SK-MEL-5 (cell line): ENCODE results near the gene PTPRZ1. TPM values are rescaled to one million over a fixed set of nuclear protein-coding genes. Genes with fewer than 3 reads are reported as not detected.

Experiments used
- DNase-seq: peaks from one replicate; pipeline ENCODE4 v3.0.0-alpha.2; 2016; ENCODE audit warnings: low read depth, low spot score
- in situ Hi-C: cut with HindIII; loops from 2 replicates; pipeline ENCODE4 v1.10.0; 2016; ENCODE audit warnings: low sequenced_read_pairs, high pct_unique_total_duplicates, low pct_unique_long_range_greater_than_20kb
- total RNA-seq: library from RNA; depleted of rRNA; stranded (reverse); fragments of >200 nt; shearing (Covaris generic); gene quantifications from 2 replicates; pipeline ENCODE4 v1.2.3, GENCODE V29; 2014

The PTPRZ1 gene
- total RNA-seq, 1 experiment from 2014 or later = 39.0 TPM

DNA sequence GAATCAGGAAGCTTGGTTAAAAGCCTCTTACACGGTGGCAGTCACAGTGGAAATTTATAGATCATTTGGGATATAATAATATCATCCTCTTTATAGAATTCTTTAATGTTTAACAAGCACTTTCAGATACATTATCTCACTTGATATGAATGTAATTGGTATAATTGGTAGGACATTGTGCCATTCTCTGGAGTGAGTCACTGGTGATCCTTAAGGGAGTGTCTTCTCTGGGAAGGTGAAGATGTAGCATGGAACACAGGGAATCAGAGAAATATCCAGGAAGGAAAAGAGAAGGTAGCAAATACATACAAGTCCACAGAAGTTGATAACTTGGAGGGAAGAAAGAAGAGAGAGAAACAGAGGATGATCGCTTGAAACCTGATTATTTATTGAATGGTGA is 9.8 kb downstream of the PTPRZ1 start:
- in situ Hi-C loops = no loop called here

DNA sequence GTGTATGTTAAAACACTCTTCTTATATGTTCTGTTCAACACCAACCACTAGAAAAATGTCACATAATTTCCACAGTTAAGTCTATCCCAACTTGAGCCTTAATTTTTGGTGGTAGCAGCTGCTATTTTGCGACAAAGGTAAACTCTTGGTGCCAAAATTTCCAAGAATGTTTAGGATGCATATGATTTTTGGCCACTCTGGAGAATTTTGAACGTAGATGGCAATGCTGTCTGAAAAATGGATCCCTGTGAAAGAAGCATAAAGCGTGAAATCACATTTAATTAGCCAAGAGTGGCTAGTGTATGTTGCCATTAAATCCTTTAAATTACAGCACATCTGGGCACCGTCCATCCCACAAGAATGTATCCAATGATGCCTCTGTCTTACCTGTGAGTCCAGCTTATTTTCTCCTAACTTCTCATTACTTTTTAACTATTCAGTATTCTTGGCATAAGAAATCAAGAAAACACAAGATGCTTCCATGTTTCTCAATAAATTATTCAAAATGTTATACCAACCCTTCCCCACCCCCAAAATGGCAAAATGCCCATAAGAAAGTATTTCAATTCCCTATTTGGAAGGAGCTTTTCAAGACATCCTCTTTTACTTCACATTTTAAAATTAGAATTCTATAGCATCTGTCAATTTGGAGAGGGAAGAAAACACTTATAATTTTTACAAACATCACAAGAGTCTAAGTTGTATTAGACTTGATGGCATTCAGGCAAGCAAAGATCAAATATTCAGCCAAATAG is 12.4 kb downstream of the PTPRZ1 start:
- in situ Hi-C loops = no loop called here
- no peak for DNase-seq

More for the DNA sequence above, 9.8 kb downstream of the PTPRZ1 start:
- no peak for DNase-seq

DNA sequence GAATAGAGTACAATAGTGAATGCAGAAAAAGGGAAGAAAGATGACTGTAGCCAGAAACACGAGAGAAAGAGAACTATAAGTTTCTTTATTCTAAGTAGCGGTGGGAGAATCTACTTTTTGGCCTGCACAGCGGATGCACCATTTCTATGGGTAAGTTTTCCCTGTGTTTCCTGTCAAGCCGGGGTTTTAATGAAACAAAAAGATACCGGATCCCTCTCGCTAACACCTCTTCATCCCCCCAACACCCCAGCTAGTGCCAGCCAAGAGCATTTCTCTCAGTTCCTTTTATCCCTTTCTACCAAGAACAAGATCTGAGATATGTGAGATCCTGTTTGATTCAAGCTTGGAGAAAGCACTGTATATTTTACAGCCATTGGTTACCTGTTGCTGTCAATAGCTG is 14.7 kb downstream of the PTPRZ1 start:
- DNase-seq = no peak
- in situ Hi-C loops = no loop called here

DNA sequence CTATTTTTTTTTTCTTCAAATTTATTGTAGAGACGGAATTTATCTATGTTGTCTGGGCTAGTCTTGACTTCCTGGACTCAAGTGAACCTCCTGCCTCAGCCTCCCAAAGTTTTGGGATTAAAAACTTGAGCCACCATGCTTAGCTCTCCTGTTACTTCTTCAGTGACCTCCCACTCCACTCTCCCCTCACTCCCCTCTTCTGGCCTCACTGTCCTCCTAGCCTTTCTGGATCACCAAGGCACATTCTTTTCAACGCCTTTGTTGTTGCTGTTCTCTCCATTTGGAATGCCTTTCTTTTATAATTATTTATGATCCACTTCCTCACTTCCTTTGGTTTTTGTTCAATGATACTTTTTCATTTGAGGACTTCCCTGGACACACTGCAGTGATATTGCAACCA is 17.9 kb downstream of the PTPRZ1 start:
- in situ Hi-C loops = no loop called here
- DNase-seq = no peak

DNA sequence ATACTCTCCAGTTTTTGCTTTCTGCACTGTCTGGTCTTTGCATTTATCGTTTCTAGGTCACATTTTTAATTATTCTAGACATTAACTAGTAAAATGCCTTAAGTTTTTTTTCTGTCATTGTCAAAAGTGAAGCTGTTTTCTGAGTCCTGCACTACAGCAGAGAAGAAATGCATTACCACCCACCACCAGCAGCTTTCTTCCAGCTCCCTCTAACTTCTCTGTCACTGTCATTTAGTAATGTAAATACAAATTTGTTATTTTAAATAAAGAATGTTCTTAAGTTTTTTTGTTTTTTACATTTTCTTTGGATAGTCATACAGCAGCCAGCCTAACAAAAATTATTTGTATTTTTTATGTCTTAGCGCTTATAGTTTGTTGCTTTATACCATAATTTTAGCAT is 18.8 kb downstream of the PTPRZ1 start:
- DNase-seq = peak; percentile 15

DNA sequence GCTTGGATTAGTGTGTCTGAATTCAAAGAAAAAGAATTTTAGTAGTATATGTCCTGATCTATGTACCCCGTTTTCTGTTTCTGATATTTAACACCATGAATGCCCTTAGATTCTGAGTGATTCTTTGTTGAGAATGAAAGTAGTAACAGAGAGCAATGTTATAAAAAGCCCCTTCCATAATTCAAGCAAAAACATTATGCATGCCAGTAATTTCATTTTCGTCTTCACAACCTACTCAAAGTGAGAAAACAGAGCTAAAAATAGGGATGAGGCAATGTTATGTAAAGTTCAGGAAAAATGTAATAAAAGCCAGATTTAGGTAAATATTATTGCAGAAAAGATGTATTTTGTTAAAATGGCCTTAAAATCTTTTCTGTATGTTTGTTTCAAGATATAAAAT is 28.1 kb downstream of the PTPRZ1 start:
- in situ Hi-C loops = no loop called here
- no peak for DNase-seq

More for the DNA sequence above, 18.8 kb downstream of the PTPRZ1 start:
- in situ Hi-C loops = no loop called here

DNA sequence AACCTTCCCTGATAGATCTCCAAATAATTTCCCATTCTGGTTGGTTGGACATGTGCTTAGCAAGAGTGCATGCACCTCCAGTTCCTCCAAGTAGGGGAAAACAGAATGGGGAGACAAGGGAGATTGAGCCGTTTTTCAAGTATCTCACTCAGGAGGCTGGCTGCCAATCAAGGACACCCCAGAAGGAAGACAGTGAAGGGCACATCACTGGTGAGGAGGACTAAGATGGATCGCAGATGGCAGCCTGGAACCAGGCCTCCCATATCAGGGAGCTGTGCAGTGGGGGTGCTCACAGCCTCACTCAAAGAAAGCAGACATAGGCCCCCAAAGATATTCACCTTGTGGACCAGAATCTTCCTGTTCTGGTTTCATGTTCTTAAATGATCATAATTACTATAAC is 31.2 kb downstream of the PTPRZ1 start:
- no peak for DNase-seq
- in situ Hi-C loops = no loop called here

DNA sequence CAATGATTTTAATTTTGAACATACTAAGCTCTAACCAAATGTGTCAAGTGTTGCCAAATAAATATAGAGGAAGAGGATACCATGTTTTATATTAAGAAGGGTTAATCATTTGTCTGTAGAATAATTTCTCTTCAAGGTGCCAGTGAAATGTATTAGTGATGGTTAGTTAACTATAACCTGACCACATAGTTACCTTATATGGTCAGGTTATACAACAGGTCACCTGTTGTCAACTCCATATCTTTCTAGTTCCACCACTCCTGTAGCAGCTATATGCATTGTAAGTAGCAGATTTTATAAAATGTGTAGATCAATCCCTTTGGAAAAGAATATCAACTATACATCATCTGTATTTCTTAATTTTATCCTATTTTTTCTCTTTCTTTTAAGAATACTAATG is 35.1 kb downstream of the PTPRZ1 start:
- DNase-seq = no peak
- in situ Hi-C loops = no loop called here

DNA sequence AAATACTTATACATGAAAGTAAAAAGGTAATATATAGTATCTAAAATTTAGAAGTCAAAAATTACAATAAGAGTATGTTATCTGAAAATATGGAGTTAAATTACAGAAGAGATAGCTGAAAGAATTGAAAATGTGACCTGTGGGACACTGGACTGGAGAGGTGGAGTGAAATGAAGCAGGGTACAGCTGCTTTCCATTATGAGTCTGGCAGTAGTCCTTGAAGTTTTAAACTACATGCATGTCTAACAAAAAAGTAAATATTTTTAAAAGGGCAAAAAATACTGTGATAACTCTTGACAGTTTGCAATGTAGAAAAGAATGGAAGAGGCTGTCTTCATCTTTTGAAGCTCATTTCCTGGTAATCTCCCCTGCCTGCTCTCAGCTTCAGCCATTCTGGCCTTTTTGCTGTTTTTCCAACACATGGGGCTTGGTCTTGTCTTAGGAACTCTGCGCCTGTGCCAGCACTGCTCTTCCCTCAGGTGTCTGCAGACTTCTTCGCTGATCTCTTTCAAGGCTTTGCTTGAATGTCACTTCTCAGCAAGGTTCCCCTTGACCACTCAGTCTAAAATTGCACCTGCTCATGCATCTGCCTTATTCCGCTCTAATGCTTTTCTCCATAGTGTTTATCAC is 36.9 kb downstream of the PTPRZ1 start:
- no peak for DNase-seq
- in situ Hi-C loops = no loop called here

DNA sequence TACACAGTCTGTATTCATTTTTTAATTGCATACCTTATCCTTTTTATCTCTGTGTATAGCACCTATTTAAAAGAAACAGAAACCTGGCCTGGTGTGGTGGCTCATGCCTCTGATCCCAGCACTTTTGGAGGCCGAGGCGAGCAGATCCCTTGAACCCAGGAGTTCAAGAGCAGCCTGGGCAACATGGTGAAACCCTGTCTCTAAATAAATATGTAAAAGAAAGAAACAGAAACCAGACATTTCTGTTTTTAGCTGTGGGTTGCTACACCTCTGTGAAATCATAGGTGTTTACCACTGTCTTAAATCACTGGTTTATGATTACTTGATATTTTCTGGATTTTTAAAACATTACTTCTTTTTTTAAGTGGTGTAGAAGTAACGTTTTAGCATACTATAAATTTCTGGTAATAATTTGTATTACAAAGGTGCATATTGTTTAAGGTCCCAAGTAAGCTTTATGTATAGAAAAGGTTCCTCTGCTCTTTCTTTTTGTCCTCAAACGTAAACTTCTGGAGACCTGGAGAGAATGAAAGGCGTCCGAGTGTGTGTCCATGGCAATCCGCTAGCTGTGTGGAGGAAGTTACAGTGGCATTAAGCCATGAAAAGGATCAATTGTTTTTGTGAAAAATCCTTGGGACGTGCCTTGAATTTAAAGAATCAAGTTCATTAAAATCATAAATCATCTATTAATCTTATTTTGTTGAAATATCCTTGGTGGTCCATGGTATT is 41.1 kb downstream of the PTPRZ1 start:
- in situ Hi-C loops = no loop called here
- DNase-seq = no peak

DNA sequence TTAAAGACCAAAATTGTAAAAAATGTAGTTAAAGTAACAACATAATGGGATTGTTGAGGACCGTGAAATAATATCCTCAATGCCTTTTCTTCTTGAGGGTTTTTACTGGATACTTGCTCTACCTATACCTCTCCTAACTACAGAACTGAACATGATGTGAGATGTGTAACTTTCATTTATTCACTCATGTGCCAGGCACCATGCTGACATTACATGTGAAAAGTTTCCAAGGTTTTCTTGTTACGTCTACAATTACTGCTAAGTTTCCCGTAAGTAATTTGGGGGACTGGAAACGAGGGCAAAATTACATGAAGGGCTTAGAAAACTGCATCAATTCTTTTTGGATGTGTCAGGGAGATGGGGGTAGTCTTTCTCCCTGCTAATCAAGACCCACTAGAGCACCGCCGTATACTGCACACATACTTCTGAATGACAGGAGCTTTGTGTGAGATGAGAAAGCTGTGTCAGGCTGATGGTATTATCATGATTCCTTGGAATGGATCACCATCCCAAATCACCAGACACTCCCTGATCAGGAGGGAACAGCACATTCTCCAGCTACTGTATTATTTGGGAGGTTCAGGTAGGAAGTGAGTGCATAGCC is 41.8 kb downstream of the PTPRZ1 start:
- in situ Hi-C loops = no loop called here

DNA sequence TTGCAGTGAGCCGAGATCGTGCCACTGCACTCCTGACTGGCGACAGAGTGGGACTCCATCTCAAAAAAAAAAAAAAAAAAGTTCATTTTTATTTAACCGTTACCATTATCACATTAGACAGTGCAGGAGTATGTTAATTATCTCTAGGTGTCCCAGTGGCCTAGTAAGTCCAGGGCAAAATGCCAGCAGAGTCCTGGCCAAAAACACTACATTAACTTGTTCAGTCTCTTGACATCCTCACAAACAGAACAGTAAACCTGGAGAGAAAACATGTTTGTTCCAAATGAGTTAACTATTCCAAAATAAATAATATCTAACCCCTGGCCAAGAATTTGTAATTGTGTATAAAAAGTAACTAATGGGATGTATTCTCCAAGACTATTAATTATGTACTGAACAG is 43.2 kb downstream of the PTPRZ1 start:
- in situ Hi-C loops = no loop called here
- no peak for DNase-seq

More for the DNA sequence above, 41.8 kb downstream of the PTPRZ1 start:
- no peak for DNase-seq

DNA sequence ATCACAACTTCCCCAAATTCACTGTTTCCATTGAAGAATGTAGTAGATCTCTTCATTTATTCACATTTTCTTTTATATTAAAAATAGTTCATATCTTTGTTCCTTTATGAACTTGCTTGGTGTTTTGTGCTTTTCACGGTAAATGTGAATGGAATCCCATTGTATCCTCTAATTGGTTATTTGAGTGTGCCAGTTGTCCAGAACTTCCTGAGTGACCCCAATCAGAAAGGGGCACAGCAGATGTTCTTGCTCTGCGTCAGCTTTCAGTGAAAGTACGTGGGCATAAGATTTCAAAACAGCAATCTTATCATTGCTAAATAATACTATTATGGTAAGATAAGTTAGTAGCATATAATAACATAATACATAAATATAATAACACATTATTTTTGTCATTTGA is 47.0 kb downstream of the PTPRZ1 start:
- in situ Hi-C loops = no loop called here

DNA sequence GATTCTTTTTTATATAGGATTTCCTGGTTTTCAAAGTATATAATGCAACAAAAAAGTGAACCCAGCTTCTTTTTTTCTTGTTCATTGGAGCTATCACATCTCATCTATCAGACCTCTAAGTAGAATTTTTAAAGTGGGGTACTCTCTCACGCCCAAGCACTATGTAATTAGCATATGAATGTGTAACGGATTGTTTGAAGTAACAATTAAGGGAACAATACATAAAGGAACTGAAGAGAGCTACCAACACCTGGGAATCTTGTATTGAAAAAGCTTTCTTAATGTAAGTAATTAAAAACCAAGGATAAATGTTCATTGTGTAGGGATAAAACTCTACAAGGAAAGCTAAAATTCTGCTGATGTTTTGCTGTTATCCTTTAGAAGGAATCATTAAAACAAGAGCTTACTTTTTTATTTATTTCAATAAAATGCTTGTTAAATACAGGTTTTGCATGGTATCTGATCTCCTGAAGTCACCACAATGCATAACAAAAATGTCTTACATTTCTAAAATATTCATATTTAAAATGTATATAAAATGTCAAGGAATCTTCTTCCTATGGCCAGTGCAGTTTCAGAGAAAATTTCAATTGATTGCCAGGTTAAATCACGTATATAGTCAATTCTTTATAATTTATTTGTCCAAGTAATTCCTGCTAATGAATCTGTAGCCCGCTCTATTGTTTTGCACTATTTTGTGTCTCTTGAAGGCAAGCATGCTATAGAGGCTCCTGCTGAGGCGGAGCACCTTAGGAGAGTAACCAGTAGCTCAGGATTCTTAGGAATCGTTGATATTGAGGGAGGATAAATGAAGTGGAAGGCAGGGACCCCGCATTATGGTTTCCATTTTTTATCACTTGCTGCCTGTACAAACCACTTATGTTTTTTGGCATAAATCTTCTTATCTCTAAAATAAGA is 51.6 kb downstream of the PTPRZ1 start:
- in situ Hi-C loops = no loop called here
- DNase-seq = no peak

More for the DNA sequence above, 47.0 kb downstream of the PTPRZ1 start:
- no peak for DNase-seq

DNA sequence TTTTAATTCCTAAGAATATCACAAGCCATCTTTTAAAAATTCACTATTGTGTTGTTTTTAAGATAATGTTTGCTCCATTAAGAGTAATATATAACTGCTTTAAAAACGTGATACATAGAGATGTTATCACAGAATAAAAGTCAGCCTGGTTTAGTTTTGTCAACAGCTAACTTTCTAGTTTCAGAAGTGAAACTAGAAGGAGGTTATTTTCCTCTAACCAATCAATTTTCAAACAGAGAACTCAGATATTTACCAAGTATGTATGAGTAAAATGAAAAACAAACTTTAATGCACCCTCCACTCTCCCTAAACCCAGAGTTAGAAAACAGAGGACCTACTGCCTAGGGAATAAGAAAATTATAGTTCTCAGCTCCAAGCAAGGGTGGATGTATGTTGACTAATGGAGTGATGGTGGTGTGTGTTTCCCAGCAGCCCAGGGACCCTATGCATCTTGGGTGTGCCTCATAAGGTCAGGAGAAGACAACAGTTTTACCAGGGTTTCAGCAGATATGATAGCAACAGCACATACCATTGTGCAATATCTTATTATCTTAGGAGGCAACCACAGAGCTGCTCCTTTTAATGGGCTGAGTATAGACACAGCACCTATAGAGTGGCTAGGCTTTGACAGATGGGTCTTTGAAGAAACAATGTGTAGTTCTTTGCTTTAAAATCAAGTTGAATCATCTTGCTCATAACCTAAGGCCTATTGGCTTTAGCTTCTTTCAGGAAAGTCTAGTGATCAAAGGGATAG is 58.4 kb downstream of the PTPRZ1 start:
- DNase-seq = peak; percentile 22
- in situ Hi-C loops = no loop called here

DNA sequence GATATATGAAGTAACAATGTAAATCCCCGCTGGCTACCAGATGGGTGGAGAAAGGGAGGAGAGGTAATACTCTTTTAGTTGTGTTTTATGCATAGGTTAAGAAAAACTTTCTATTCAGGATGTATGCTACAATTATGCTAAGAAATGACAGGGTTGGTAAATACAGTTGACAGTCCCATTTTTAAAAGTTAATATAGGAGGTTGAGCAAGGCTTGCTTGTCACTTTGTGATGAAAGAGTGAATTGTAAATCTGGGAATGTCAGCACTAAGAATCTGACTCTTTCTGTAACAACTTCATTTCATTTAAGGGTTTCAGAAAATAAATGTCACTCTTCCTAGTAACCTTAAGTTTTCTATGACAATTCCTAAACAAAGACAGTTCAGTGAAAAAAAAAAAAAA is 59.8 kb downstream of the PTPRZ1 start:
- DNase-seq = no peak
- in situ Hi-C loops = no loop called here
